ENCODE results near the gene AANAT. TPM values are rescaled to one million over a fixed set of nuclear protein-coding genes. Genes with fewer than 3 reads are reported as not detected.

The AANAT gene
- total and polyA plus RNA-seq, 12 donors = 0.30 to 0.40 TPM; not detected in 10

- intact Hi-C loops (cut with DNase I) = no loop called here
- Histone ChIP-seq H3K36me3 (replicated peaks in 1 of 2) (no peaks in the 10 kb centered on the region), H3K27ac (no peak overlapping the region), H3K4me3 (no peak overlapping the region), H3K27me3 (no peaks in the 10 kb centered on the region), H3K4me1 (replicated peaks in 1 of 2) (peaks cover 0 to 4% of the 10 kb centered on the region in 2 donors), H3K9me3 (replicated peaks in 1 of 3) (no peaks in the 10 kb centered on the region)
- no peak for DNase-seq
- TF ChIP-seq CTCF (IDR thresholded peaks at IDR 0.05) = no peak
- TF ChIP-seq POLR2A (IDR thresholded peaks at IDR 0.05) = no peak
- 88 to 100% (median 94%) methylated on average over 1 of the region's 1 CpG for WGBS, 4 donors
Measured at GRCh38 chr17:76428511-76428910, 38.9 kb upstream of the AANAT start.

GRCh38 chr17:76431509-76431908 is 35.9 kb upstream of the AANAT start:
- DNase-seq = no peak
- intact Hi-C loops (cut with DNase I) = loop anchor here in 1 of 2 donors (2.0 kb wide), 1 partner anchor 17 kb away; no protein-coding TSS in a partner anchor
- no peaks in the 10 kb centered on the region for H3K27me3 ChIP-seq
- no peaks in the 10 kb centered on the region for H3K36me3 ChIP-seq (replicated peaks in 1 of 2)
- H3K4me1 ChIP-seq (replicated peaks in 1 of 2) = peaks cover 0 to 4% of the 10 kb centered on the region in 2 donors
- no peak overlapping the region for H3K27ac ChIP-seq
- WGBS, 4 donors = 85 to 98% (median 94%) methylated on average over 2 of the region's 2 CpGs
- H3K4me3 ChIP-seq = no peak overlapping the region
- H3K9me3 ChIP-seq (replicated peaks in 1 of 3) = no peaks in the 10 kb centered on the region
- TF ChIP-seq POLR2A (IDR thresholded peaks at IDR 0.05) (no peak), CTCF (IDR thresholded peaks at IDR 0.05) (no peak)

GRCh38 chr17:76432004-76432403 is 35.4 kb upstream of the AANAT start:
- peaks cover 0 to 4% of the 10 kb centered on the region in 2 donors for H3K4me1 ChIP-seq (replicated peaks in 1 of 2)
- intact Hi-C loops (cut with DNase I) = no loop called here
- H3K27me3 ChIP-seq = no peaks in the 10 kb centered on the region
- H3K9me3 ChIP-seq (replicated peaks in 1 of 3) = no peaks in the 10 kb centered on the region
- no peak overlapping the region for H3K4me3 ChIP-seq
- no peaks in the 10 kb centered on the region for H3K36me3 ChIP-seq (replicated peaks in 1 of 2)
- DNase-seq = no peak
- H3K27ac ChIP-seq = no peak overlapping the region
- 71 to 86% (median 84%) methylated on average over 6 of the region's 6 CpGs for WGBS, 4 donors
- TF ChIP-seq CTCF (IDR thresholded peaks at IDR 0.05) (no peak), POLR2A (IDR thresholded peaks at IDR 0.05) (no peak)

- Histone ChIP-seq H3K4me1 (replicated peaks in 1 of 2) (peaks cover 0 to 6% of the 10 kb centered on the region in 2 donors), H3K9me3 (replicated peaks in 1 of 3) (no peaks in the 10 kb centered on the region), H3K36me3 (replicated peaks in 1 of 2) (no peaks in the 10 kb centered on the region), H3K27ac (no peak overlapping the region), H3K4me3 (no peak overlapping the region), H3K27me3 (no peaks in the 10 kb centered on the region)
- WGBS, 4 donors = 73 to 86% (median 79%) methylated on average over 3 of the region's 3 CpGs
- DNase-seq = no peak
- TF ChIP-seq CTCF (IDR thresholded peaks at IDR 0.05) (peak in 2 of 6 experiments; percentile 14 to 29), POLR2A (IDR thresholded peaks at IDR 0.05) (no peak)
- intact Hi-C loops (cut with DNase I) = no loop called here
Measured at GRCh38 chr17:76432712-76433336, 34.6 kb upstream of the AANAT start.

All from adrenal gland (tissue), 12 donors.